GM21447 (cell line): Measurements from ENCODE around the gene ATXN7L2.
"Not testable (repeated sequence)": the region's sequence is repeated elsewhere in the genome, so short reads cannot be mapped to it uniquely, and the experiment has no call there.

Experiments
- ATAC-seq: cut with Tn5 transposase; IDR thresholded peaks from one replicate; pipeline ENCODE4 v1.9.1; 2021; ENCODE audit not compliant: unreplicated experiment

ATXN7L2 gene, protein sequence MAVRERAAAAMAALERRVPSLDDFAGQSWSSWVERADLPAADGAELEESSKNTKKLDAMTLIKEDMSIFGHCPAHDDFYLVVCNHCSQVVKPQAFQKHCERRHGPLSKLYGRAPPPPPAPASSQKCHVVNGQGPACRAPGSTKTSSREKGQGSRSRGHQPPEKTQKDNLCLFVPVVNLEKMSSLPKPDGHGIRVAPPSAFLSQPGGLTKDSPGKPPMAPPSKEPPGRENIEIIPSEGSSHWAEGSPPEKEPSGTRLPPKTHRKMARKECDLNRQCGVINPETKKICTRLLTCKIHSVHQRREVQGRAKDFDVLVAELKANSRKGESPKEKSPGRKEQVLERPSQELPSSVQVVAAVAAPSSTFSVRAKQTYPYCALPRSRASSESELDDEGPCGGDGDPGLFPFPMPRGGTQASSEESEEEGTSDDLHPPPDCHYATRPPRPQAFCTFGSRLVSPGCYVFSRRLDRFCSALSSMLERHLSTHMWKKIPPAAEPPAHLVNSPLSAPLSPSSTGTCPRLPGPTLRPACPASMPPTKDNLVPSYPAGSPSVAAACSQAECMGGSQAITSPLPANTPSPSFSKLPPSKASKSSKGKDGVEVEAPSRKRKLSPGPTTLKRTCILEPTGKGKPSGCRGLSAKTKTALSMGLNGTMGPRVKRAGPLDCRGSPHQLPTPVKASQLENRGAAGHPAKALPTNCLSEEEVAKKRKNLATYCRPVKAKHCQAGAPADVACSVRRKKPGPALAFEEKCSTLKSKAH

GRCh38 chr1:109483672-109484518, at the start of gene ATXN7L2:
Gene ATXN7L2 (plus strand): TSS chr1:109483905. CDS start chr1:109483954, 49 bp downstream.
- peak; percentile 68 for ATAC-seq

DNA sequence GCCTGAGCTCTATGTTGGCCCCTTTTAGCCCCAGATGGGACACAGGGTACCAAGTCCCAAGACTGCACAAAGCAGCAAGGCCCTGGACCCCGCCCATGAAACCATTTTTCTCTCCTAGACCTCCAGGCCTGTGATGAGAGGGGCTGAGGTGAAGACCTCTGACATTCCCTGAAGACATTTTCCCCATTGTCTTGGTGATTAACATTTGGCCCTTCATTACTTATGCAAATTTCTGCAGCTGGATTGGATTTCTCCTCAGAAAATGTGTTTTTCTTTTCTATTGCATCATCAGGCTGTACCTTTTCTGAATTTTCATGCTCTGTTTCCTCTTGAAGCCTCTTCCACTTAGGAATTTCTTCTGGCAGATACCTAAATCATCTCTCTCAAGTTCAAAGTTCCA, 49.2 kb upstream of the ATXN7L2 start:
- no peak for ATAC-seq

GRCh38 chr1:109438798-109439297, 44.9 kb upstream of the ATXN7L2 start:
- no peak for ATAC-seq

DNA sequence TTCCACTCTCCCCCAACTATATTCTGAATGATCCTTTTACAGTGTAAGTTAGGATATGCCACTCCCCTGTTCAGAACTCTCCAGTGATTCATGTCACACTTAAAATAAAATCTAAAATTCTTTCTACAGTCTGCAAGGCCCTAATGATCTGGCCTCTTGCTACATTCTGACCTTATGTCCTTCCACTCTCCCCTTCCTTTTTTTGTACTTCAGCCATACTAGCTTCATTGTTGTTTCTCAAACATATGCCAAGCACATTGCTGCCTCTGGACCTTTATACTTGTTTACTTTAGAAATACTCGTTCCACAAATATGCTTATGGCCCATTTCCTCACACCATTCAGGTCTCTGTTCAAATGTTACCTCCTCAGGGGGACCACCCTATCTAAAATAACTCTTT, 42.6 kb upstream of the ATXN7L2 start:
- no peak for ATAC-seq

- no peak for ATAC-seq
These were observed 40.2 kb upstream of the ATXN7L2 start for GRCh38 chr1:109443476-109443875.

- no peak for ATAC-seq
These were observed 39.4 kb upstream of the ATXN7L2 start for GRCh38 chr1:109444346-109444745.

DNA sequence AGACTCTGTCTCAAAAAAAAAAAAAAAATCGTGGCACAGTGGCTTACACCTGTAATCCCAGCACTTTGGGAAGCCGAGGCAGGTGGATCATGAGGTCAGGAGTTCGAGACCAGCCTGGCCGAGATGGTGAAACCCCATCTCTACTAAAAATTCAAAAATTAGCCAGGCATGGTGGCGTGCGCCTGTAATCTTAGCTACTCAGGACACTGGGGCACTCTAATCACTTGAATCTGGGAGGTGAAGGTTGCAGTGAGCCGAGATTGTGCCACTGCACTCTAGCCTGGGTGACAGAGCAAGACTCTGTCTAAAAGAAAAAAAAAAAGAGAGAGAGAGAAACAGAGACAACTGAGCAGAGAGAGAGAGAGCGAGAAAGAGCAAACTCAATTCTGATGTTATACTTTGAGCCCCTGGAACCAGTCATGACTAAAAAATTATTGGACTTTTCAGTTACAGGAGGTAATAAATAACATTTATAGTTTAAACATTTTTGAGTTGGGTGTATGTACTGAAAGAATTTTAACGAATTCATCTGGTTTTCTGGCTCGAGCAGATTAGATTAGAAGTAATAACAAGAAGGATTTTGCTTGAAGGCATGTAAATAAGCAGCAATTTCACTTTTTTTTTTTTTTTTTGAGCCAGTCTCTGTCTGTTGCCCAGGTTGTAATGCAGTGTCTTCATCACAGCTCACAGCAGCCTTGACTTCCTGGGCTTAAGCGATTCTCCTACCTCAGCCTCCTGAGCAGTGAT, 37.6 kb upstream of the ATXN7L2 start:
- ATAC-seq: not testable (repeated sequence)

GRCh38 chr1:109447524-109447923, 36.2 kb upstream of the ATXN7L2 start:
- ATAC-seq: no peak

DNA sequence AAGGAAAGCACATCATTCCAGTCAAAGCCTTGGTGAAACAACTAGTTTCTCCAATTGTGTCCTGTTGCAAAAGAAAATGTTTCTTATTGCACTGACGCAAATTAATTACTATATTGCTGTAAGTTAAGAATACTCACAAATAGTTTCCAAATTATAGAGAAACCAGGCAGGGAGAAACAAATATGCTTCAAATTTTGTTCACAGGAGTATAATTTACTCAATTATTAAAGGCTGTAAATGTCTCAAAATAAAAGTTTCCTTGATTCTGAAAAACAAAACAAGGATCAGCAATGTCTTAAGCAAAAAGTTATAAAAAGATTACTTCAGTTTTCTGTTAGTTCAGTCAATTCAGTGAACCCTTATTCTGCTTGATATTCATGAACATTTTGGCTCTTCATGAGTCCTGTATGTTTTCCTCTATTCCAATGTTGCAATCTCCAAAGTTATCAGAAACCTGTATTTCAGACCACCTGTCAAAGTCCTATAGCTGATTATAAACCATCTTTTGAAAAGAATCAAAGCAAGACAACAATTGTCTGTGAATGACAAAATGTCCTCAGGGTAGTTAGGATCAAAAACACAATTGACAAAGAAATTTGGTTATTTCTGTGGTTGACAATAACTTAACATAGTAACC, 29.1 kb upstream of the ATXN7L2 start:
- ATAC-seq: no peak

GRCh38 chr1:109457819-109458218, 25.9 kb upstream of the ATXN7L2 start:
- ATAC-seq: no peak

GRCh38 chr1:109466125-109466451, 17.6 kb upstream of the ATXN7L2 start:
- ATAC-seq: no peak

DNA sequence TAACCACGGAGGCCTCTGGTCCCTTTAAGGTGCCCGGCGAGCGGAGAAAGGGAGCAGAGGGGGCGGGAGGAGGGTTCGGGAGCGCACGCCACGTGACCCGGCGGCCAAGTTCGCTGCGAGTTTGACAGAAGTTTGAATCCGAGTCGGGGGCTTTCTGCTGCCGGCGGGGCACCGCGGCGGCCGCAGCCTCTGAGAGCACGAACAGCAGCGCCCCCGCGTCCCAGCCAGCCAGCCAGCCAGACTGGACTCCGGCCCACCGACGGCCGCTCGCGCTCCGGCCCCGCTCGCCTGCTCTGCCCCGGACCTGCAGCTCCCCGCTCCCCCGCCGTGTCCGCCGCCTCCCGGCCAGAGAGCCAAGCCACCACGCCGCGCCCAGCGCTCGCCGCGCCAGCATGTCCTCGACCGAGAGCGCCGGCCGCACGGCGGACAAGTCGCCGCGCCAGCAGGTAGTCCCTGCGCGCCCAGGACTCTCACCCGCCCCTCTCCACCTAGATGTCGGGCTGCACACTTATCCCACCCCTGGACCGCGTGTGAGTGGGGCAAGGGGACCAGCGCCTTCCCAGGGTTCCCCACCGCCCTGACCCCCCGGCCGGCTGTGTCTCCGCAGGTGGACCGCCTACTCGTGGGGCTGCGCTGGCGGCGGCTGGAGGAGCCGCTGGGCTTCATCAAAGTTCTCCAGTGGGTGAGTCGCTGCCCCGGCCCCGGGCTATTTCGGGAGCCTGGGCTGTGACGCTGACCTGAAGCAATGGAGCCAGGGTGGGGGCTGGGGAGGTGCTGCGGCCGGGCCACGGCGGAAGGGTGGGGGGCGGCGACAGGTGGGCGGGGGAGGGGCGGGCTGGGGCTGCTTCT, 17.0 kb upstream of the ATXN7L2 start, which contains the start of gene SYPL2:
Gene SYPL2 (plus strand): TSS at position 95 of the 849 bp plus-strand sequence. CDS start 298 bp downstream, at position 393.
- no peak for ATAC-seq

GRCh38 chr1:109467301-109467777, 16.4 kb upstream of the ATXN7L2 start:
- no peak for ATAC-seq

GRCh38 chr1:109468061-109468460, 15.6 kb upstream of the ATXN7L2 start:
- ATAC-seq: no peak

DNA sequence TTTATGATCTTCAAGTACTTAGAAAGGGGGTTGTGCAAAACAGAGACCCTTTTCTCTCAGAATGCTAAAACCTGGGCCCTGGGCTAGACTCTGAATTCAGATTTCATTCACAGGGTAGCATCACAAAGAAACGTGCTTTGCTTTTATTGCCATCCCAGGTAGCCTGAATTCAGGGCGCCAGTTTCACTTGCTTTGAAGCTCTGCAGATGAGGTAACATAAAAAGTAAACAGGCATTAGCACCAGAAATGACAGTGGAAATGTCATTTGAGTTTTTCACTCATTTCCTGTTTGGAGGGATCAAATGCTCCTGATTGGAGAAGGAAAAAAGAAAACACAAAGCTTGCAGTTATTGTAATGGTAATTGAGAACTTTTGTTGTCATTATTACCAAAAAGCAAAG, 14.8 kb upstream of the ATXN7L2 start:
- ATAC-seq: no peak

GRCh38 chr1:109470245-109470644, 13.5 kb upstream of the ATXN7L2 start:
- no peak for ATAC-seq

- ATAC-seq: no peak
These were observed 10.9 kb upstream of the ATXN7L2 start for GRCh38 chr1:109472779-109473178.

DNA sequence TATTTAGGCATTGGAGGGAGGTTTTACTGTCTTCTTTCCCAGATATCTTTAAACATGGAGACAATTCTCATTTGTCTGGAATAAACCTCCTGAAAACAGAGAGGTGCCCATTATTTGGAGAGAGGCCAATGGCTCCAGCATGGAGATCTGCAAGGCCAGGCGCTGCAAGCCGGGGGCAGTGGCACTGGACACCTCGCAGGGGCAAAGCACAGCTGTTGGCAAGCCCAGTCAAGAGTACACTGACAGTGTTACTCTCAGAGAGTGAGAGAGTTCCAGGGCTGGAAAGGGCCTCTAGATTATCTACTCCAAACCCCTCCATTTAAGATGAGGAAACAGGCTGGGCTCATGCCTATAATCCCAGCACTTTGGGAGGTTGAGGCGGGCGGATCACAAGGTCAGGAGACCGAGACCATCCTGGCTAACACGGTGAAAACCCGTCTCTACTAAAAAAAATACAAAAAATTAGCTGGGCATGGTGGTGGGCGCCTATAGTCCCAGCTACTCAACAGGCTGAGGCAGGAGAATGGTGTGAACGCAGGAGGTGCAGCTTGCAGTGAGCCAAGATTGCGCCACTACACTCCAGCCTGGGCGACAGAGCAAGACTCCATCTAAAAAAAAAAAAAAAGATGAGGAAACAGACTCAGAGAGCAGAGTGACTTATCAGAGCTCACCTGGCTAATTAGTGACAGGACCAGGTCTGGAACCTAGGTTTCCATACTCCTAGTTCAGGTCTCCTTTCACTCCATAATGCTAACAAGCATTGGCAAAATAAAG, 10.2 kb upstream of the ATXN7L2 start:
- not testable (repeated sequence) for ATAC-seq
